Astrocyte of the spinal cord (primary cell): Measurements from ENCODE around the gene FGF22.
"Not testable (repeated sequence)": the region's sequence is repeated elsewhere in the genome, so short reads cannot be mapped to it uniquely, and the experiment has no call there.

Experiments used
- DNase-seq: peaks from one replicate; pipeline ENCODE4 v3.0.0; 2011; ENCODE audit warnings: low read depth, low spot score
- H3K4me3 ChIP-seq: 2 replicates; pipeline ENCODE4 v1.5.1; 2011; ENCODE audit warnings: low read depth, mild to moderate bottlenecking, low read length, moderate library complexity
- CTCF ChIP-seq: IDR thresholded peaks from 2 replicates; pipeline ENCODE4 v1.5.1; 2012; ENCODE audit warnings: low read depth, mild to moderate bottlenecking, low read length, inconsistent platforms
- in situ Hi-C: cut with HindIII; loops from 2 replicates; pipeline ENCODE4 v1.10.0; 2017; ENCODE audit warnings: low sequenced_read_pairs

Gene FGF22

GRCh38 chr19:618674-619285 is 20.9 kb upstream of the FGF22 start:
- TF ChIP-seq CTCF = no peak
- in situ Hi-C loops = no loop called here
- DNase-seq = no peak
- H3K4me3 ChIP-seq = no peak overlapping the region

- DNase-seq = no peak
- TF ChIP-seq CTCF = no peak
- in situ Hi-C loops = no loop called here
- H3K4me3 ChIP-seq = no peak overlapping the region
Observed at GRCh38 chr19:619286-620002, 20.2 kb upstream of the FGF22 start.

- no peak for TF ChIP-seq CTCF
- no peak overlapping the region for H3K4me3 ChIP-seq
- in situ Hi-C loops = no loop called here
- no peak for DNase-seq
Observed at GRCh38 chr19:620166-620862, 19.4 kb upstream of the FGF22 start.

- H3K4me3 ChIP-seq, in situ Hi-C loops, DNase-seq: not testable (repeated sequence)
Observed at GRCh38 chr19:621191-621590, 18.5 kb upstream of the FGF22 start.

- TF ChIP-seq CTCF = no peak
- H3K4me3 ChIP-seq = no peak overlapping the region
- in situ Hi-C loops = no loop called here
- no peak for DNase-seq
Observed at GRCh38 chr19:621819-622218, 17.9 kb upstream of the FGF22 start.

- no peak for DNase-seq
- no peak for TF ChIP-seq CTCF
- in situ Hi-C loops = no loop called here
- H3K4me3 ChIP-seq = no peak overlapping the region
Observed at GRCh38 chr19:622666-623065, 17.0 kb upstream of the FGF22 start.
